GM19035 (cell line): ENCODE measurements around the gene GJC1.

Experiments
- ATAC-seq: cut with Tn5 transposase; IDR thresholded peaks from one replicate; pipeline ENCODE4 v1.9.1; 2021; ENCODE audit not compliant: unreplicated experiment

The GJC1 gene

DNA sequence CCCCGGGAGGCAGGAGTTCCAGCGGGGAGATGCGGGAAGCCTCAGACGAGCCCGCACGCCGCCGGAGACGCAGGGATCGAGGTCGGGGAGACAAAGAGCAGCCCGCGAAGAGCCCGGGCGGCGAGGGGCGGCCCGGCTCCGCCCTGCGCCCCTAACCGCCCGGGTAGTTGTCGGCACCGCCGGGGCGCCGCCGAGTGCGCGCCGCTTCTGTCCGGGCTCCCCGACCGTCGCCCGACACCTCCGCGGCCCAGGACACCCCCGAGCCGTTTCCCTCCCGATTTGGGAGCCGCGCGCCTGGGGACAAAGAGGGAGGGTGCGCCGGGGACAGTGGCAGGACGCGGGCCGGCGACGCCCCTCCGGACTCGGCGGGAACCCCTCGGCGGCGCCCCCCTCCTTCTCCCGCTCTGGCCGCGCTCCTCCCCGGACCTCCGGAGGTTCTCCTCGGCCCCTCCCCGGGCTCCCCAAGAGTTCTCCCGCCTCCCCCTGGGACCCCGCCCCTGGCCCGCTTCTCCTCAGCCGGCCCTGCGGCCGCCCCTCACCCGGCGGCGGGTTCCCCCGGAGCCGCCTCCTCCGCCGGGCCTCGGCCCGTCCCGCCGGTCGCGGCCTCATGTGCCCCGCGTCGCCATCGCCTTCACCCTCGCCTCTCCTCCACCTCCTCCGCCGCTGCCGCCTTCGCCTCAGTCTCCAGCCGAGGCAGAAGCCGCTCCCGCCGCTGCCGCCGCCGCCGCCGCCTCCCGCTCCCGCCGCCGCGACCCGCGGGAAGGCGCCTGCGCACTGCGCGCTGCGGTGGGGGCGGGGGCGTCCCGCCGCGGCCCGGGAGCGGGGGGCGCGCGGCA lies at the start of gene GJC1:
Gene GJC1 (minus strand): TSS at position 765 of the 836 bp plus-strand sequence. CDS start 24,470 bp downstream, outside the sequence.
- ATAC-seq: no peak

DNA sequence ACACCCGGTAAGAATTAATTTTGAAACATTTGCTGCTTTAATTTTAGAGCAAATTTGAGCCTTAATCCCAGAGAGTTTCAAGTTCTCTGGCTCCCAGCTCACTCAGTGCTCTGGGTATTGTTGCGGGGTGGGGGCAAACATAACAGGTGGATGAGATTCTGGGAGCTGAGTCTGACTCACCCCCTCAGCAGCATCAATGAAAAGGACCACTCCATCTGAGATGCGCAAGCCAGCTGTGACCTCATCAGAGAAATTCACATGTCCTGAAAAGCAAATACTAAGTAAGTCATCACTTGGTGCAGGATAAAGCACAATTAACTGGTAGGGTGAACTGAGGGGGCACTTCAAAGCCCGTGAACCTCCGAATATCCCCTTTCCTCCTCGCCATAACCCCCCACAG lies 49.3 kb upstream of the GJC1 start:
- ATAC-seq: no peak

DNA sequence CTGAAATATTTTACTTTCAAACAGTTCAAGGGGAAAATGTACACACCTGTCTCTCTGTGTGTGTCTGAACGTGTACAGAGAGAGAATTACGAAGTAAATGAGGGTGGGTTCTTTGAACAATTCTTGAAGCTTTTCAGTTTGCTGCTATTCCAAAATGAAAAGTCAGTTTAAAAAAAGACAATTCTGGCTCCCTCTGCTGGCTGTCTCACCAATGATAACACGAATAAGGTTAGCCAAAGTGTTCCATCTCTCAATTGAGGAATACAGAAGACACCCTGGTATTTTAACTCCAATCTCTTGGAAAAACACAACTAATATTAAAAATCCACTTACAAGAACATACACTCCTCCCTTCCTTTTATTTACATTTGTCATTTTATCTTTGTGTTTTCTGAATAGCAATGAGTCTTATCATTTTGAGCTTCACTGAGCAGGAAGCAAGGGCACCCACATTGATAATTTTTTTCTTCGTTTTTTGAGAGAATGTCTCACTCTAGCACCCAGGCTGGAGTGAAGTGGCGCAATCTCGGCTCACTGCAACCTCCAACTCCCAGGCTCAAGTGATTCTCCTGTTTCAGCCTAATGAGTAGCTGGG lies 48.6 kb upstream of the GJC1 start:
- ATAC-seq: no peak

DNA sequence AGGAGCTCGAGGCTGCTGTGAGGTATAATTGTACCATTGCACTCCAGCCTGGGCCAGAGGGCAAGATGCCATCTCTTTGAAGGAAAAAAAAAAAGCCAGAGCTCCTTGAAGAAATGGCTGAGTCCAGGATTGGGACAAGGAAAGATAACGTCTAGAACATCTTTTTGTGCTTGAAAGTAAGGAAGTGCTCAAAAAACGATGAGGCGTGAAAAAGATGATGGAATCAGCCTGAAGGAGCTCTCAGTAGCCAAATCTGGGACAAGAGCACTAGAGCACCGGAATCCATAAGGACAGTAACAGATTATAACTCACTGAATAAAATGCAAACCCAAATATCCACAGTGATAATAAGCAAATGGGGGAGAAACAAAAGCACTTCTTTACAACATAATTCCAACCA lies 47.0 kb upstream of the GJC1 start:
- no peak for ATAC-seq

DNA sequence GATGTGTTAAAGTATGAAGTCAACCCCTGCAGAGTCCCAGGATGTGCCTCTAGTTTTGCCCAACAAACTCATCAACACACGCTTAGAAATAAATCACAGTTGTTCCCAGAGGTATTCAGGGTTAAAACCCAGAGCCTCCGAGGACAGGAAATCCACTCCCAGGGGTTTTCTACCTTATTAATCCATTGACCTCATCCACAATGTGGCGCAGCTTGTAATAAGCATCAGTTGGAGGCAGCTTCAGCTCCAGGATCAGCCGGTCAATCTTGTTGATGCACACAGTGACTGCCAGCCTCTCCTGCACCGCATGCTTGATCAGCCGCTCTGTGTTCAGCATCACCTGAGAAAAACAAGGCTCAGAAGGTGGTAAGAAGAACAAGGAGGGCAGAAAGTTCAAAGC lies 45.7 kb upstream of the GJC1 start:
- no peak for ATAC-seq

DNA sequence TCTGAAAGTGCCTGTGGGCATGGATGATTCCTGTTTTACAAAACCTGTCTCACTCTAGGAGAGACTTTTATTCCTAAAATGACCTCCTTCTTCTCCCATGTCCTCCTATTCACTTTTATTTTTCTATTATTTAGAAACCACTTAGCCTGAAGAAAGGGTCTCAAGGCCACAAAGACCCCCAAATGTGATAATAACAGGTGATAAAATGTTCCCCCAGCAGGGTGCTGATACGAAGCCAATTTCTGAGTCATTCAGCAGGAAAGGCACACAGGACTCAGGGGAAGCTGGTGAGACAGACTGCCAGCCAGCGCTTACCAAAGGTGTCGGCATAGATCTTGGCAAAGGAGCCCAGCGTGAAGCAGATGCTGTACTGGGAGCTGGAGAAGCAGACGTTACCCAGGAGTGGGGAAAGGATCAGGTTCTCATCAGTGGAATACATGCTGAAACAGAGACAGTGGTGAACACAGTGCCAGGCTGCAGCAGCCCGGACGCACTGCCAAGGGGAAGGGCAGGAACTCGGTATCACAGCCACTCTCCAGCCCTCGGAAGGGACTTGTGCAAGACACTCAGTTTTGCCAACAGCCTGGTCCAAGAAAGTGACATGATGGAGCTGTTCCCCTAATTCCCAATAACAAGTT lies 42.2 kb upstream of the GJC1 start:
- ATAC-seq: no peak

DNA sequence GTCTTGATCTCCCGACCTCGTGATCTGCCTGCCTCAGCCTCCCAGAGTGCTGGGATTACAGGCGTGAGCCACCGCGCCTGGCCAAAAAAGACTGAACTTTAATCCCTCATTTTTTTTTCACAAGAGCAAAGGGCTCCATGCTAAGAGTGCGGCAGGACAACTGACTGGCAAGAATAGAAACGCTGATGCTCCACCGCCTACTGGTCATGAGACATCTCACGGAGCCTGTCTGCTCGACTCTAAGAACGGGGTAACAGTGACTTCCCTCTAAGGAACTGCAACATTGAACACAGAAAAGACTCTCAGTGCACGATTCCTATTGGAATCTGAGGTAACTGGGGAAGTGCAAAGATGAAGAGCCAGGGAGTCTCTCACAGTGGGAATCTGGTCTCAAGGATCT lies 41.5 kb upstream of the GJC1 start:
- ATAC-seq: no peak

DNA sequence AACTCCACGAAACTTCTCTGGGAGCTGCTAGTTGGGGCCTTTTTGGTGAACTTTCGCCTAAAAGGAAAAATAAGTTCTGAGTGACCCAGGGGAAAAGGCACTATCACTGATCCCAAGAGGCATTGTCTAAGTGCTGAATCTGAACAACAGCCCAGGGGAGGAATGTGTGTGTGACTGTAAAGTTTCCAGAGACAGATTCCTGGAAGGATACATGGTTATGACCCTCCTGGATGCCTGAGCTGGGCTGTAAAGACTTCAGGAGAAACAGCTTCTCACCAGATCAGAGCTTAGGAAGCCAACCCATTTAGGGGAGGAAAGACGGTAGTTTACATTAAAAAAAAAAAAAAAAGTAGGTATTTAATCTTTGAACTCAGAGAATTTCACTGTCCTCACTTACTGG lies 37.8 kb upstream of the GJC1 start:
- ATAC-seq: no peak

DNA sequence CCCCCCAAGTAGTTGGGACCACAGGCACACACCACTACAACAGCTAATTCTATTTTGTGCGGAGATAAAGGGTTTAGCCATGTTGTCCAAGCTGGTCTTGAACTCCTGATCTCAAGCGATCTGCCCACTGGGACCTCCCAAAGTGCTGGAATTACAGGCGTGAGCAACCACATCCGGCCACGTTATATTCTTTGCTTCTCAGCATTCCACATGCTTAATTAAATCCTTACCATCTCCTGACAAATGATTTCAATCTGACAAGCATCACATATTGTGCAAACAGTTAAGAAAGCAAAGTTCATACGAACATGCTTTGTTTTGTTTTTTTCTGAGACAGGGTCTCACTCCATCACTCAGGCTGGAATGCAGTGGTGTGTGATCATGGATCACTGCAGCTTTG lies 35.8 kb upstream of the GJC1 start:
- no peak for ATAC-seq

DNA sequence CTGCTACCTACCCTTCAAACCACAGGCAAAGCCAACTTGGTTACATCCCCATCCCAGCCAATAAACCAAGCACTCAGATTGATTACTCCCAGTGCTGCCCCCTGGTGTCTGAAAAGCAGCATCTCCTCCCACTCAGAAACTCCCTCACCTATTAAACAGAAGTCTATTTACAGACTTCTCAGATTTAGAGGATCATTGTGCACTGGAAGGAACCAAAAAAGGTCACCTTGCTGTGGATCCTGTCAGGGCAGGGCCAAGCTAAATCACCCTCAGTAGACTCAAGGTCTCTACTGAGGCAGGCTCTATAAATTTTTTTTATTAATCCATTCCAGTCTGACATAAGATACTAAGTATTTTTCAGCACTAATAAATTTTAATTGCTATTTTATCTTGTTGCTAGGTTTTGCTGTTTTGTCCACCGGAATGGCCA lies 35.2 kb upstream of the GJC1 start:
- no peak for ATAC-seq

DNA sequence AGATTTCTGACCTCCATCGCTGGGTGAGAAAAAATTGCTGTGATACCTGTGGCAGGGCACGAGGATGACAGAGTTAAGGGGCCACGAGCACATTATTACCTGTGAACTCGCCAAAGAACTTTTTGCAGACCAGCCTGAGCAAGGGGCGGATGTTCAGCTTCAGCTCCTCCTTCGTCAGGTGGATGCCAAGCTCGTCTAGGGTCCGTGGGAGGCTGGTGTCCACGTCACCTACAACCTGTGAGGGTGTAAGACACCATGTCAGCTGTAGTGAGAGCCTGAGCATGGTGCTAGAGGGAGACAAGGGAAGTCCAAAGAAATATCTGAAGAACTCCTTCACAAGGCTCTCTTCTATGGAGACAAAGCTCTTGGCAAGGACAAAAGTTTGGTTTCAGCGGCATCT lies 34.7 kb upstream of the GJC1 start:
- no peak for ATAC-seq

DNA sequence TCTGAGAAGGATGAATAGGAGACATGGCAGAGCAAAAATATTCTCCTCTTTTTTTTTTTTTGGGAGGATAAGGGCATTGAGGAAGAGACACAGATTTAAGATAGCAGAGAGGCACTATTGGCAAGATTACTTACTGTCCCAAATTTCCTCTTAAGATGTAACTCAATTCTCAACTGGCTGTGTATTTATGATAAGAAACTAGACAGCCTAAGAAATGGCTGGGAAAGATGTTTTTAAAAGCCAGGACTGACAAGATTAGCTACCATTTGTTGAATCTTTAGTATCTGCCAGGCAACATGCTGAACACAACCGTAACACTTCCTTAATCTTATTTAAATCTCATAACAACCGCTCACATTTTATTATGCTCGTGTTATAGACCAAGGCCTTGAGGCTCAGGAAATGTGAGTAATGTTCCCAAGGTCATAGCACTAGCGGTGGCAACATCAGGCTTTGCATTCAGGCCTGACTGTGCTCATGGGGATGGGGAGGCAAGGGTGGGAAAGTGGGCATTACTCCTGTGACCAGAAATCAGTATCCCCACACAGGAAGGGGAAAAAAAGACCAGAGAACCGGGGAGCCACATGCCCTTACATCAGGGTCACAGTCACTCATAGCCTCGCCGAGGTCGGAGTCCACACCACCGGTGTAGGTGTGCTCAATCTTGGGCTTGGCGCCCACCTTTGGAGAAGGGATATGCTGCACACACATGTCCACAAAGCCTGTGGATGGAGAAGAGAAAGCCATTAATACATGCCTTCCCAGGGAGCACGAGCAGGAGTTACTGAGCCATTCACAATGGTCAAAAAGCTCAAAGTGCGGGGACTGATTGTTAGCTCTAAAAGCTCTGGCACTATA lies 33.2 kb upstream of the GJC1 start:
- ATAC-seq: no peak

DNA sequence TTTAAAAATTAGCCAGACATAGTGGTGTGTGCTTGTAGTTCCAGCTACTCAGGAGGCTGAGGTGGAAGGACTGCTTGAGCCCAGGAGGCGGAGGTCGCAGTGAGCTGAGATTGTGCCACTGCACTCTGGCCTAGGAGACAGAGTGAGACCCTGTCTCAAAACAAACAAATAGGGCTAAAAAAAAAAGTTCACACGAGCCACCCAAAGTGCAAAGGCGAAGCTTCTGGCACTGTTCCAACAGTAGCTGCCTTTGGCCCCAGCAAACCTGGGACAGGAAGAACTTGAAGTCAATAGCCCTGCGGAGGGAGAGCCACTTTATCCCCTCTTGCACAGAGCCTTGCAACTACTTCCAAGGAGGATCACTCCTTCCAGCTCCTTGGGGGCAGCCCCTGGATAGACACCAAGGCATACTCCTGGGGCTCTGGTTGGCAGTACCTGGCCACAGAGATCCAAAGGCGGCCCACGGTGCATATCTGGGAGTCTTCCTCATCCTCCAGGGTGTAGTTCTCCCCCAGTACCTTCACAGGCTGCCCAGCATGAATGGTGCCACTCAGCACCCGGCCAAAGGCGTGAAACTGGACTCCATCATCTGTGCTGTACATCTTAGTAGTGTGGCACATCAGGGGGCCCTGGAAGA lies 32.3 kb upstream of the GJC1 start:
- ATAC-seq: no peak

DNA sequence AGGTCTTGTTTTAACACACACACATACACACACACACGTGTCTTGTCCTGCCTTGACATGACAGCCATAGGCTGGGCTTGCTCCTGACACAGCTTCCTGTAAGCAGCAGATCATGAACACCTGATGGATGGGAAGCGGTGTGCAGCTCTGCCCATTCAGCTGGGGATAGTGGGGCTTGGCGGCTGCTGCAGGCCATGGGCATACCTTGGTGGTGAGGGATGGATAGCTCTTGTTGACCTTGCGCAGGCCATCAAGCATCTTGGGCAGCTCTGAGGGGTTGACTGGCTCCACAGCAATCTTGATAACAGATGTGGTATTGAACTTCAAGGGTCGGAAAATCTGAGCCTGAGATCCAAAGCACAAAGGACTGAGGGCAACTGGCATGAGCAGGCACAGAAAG lies 29.6 kb upstream of the GJC1 start:
- no peak for ATAC-seq

DNA sequence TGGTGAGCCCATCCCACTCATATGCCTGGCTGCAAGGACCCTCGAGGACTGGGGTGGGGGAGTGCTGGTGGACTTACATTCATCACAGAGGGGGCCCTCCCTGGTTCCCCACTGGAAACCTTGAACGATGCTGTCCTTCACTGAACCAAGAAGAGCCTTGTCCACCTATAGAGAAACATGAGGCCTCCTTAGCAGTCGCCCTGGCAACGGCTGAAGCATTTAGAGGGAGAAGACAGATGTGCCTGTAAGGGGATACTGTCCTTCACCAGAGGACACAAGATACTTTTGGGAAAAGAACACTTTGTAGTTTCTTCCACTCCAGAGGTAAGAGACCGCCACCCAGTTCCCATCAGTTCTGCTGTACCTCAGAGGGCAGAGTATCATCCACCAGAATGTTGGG lies 24.1 kb upstream of the GJC1 start:
- no peak for ATAC-seq

DNA sequence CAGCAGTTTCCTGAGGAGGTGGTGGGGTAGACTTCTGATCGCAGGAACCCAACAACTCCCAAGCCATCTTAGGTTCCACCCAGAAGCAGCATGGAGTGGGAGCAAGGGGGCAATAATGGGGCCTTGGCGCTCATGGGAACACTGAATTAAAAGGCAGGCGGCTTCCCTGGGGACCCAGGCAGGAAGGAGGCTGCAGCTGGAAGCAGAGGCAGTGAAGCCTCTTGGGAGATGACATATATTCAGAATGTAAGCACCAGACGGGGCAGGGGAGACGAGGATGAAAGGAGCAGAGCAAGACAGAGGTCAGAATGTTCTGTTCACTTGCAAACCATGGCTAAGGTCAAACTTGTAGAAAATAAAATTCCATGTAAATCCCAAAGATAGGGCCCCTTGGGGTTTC lies 20.5 kb upstream of the GJC1 start:
- ATAC-seq: no peak

DNA sequence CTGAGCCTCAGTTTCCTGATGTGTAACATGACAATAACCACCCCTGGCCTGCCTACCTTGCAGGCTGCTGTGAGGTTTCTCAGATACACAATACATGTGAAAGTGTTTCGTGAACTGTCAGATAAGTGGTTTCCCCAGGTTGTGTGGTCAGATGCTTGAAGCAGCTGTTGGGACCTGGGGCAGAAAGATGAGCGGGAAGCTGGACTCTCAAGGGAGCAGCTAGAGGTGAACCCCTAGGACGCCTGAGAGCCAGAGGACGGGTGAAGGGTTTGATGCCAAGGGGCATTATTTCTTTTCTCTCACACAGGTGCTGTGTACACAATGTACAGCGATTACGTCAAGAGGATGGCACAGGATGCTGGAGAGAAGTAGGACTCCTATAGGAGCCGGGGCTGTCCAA lies 19.9 kb upstream of the GJC1 start:
- no peak for ATAC-seq

DNA sequence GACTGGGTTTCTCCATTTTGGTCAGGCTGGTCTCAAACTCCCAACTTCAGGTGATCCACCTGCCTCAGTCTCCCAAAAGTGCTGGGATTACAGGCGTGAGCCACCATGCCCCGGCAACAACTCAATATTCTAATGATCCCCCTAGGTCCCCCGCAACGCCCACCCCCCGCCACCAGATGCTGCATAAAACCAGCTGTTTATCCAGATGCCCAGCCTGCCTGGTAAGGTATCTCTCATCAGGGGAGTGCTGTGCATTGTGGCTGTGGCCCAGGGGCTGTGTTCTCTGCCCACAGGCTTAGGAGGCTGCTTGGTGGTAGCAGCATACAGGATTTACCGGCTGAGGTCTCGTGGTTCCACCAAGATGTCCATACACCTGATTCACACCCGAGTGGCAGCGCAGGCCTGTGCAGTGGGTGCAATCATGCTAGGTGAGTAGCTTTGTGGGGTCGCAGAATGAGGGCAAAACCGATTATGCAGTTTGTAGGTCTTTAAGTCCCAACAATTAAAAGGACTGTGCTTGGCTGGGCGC lies 18.9 kb upstream of the GJC1 start:
- ATAC-seq: no peak

DNA sequence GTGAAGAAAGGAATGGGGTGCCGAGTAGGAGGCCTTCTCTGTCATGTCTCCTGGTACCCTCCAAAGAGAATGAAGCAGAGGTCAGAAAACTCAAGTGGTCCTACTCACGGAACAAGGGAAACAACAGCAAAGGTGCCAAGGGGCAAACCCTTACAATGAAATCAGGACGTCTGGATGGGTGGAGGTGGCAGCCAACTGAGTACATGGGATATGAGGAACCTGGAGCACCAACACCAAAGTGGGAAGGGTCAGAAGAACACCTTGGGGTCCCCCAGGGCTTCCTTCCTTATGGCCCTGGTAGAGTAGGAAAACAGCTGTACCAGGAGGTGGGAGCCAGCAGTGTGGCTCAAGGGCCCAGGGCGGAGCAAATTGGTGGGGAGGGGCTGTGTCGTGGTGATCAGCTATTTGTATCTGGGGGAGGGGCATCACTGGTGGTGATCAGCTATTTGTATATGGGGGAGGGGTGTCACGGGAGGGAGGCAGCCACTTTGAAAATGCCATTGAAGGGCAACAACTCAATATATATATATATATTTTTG lies 18.2 kb upstream of the GJC1 start:
- ATAC-seq: no peak

DNA sequence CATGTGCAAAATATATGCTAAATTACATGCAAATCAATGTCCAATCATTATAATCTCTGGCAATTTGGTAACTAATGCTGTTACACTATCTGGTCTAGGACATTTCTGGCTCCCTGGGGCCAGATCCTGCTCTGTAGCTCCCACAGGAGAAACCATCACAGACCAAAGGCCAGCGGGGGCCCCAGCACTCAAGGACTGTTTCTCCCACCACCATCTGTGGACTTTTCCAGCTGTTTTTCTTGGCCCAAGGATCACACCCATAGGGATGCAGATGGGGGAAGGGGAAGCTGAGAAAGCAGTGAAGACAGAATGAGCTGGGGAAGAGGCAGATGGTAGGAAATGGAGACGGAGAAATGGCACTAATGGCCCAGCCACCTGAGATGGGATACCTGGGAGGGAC lies 17.5 kb upstream of the GJC1 start, which contains the start of gene HIGD1B:
Gene HIGD1B (plus strand): TSS at position 298 of the 400 bp plus-strand sequence. CDS start 270 bp downstream, outside the sequence.
- no peak for ATAC-seq
